Measurements from ENCODE around the gene FAM25C.
"Not testable (repeated sequence)": the region's sequence is repeated elsewhere in the genome, so short reads cannot be mapped to it uniquely, and the experiment has no call there.

The FAM25C gene

DNA sequence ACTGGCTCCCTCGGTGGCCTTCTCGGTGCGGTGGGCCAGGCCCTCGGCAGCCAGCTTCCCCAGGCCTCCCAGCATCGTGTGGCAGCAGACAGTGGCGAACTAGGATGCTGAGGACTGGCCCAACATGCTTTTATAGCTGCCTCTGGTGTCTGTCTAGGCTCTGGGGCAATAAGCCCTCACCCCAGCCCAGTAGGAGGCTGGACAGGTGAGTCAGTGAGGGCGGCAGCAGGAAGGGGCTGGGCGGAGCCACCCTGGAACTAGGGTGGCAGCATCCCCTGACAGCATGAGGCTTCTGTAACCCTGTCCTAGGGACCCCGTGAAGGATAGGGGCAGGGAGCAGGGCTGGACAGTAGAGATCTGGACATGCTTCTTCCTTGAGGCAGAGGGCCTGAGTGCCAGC, at the start of gene FAM25C:
TSS of gene FAM25C (minus strand) at position 101 of the 400 bp plus-strand sequence. CDS start at position 75, 26 bp downstream.
- not testable (repeated sequence) for DNase-seq

DNA sequence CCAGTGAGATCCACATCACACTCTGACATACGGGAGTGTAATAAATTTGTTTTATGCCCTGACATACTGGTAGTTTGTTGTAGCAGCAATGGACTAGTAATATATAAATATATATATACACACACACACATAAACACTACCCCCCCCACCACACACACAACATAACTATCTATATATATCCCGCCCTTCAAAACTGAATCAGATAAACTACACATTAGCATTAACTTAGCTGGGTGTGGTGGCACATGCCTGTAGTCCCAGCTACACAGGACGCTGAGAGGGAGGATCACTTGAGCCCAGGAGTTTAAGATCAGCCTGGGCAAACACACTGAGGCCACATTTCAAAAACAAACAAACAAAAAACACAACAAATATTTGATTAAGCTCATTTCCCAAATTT, 45.0 kb upstream of the FAM25C start:
- DNase-seq: not testable (repeated sequence)

DNA sequence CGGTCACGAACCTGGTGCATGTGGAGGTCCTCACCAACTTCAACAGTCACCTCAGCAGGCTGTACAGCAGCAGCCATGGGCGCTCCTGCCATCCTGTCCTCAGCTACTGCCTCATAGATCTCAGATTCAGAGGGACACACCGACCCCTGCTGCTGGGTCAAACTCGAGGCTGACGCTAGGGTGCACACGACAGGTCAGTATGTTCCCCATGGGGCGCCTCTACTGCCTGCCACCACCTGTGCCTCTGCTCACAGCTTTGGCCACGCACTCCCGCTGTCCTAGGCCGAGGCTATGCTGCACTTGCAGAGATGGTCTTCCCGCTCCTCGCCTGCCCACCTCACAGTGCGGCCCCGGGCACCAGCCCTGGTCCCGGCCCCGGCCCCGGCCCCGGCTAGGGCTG, 31.8 kb upstream of the FAM25C start:
- DNase-seq: not testable (repeated sequence)

DNA sequence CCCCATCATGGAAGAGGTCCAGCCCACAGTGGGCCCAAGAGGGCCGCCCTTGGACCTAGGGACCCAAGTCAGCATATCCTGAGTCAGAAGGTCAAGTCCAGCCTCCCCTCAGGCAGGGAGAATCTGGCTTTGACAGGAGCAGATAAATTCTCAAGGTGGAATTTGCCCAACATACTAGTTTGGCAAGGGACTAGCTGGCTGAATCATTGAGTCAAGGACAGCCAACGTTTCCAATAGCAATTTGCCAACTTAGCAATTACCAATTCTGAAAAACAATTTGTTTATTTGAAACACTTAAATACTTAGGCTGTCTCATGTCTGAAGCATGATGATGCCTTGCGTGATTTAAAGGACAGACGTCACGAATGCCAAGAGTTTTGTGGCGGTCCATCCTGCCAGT, 2.7 kb upstream of the FAM25C start:
- not testable (repeated sequence) for DNase-seq

DNA sequence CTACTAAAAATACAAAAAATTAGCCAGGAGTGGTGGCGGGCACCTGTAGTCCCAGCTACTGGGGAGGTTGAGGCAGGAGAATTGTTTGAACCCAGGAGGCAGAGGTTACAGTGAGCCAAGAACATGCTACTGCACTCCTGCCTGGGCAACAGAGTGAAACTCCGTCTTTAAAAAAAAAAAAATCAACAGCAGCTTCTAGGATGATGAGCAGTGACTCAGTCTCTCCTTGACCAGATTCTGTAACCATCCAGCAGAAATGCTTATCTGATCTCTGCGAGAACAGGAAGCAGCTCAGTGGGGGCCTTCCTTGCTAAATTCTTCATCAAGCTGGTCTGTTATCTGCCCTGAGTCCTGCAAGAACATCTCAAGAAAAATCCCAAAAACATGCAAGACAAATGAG, 5.5 kb downstream of the FAM25C start:
- not testable (repeated sequence) for DNase-seq

DNA sequence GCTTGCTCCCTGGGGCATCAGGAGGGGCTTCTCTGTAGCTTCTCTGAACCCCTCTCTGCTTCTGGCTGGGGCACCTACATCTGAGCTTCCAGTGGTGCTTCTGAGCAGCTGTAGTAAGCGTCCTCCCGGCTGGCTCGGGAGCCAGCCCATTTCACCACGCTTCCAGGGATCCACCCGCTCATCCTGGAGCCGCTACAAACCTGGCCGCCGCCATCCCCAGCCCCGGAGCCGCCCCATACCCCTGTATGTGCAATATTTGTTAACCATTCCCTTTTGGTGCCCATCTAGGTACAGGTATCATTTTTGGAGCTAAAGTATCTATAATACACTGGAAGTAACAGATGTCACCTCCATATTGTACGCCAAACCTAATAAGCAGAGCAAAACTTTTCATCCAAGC, 7.0 kb downstream of the FAM25C start:
- DNase-seq: not testable (repeated sequence)

DNA sequence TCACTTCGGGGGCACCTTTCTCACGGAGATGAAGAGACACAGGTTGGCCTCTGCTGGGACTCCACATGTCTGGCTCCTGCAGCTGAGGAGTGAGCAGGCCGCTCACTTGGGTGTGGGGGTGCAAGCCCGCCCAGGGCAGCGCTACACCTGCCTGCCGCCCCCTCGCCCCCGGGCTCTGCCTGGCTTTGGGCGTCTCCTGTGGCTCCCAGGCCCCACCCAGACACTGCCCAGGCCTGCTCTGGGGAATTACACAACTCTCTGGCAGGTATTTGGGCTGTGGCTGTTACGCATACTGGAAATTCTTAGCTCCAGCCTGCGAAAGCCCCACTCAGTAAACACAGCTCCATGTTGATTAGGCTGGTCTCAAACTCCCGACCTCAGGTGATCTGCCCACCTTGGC, 7.9 kb downstream of the FAM25C start:
- DNase-seq: not testable (repeated sequence)

DNA sequence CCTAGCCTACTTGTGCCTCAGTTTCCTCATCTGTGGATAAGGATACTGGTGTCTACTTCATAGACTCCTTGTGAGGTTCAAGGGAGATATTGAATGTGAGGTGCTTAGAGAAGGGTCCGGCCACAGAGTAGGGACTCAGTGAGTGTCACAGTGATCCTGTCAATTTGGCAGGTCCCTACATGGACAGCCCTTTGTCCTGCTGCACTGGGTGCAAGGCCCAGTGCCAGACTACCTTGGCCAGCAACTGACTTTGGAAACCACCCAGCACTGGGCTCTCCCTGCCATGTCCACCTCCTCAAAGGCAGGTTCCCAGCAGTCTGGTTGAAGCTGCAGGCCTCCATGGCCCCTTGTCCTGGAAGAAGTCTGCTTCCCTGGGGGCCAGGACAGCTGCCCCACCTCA, 9.5 kb downstream of the FAM25C start:
- not testable (repeated sequence) for DNase-seq

DNA sequence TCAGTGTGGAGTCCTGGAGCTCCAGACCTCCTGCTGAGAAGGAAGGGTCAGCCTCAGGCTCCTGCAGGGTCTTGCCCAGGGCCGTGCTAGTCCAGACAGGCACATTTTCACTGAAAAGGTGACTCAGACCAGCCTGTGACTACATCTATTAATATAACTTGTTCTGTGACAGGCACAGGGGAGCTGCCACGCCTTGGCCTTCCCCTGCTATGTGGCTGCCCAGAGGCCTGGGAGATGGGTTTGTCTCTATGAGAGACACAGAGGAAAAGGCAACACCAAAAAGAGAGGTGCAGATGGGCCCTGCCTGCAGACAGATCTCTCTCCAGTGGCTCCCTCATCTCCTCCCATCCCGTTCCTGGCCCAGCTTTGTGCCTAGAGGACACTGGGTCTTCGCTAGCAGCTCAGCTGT, 10.0 kb downstream of the FAM25C start:
- not testable (repeated sequence) for DNase-seq

DNA sequence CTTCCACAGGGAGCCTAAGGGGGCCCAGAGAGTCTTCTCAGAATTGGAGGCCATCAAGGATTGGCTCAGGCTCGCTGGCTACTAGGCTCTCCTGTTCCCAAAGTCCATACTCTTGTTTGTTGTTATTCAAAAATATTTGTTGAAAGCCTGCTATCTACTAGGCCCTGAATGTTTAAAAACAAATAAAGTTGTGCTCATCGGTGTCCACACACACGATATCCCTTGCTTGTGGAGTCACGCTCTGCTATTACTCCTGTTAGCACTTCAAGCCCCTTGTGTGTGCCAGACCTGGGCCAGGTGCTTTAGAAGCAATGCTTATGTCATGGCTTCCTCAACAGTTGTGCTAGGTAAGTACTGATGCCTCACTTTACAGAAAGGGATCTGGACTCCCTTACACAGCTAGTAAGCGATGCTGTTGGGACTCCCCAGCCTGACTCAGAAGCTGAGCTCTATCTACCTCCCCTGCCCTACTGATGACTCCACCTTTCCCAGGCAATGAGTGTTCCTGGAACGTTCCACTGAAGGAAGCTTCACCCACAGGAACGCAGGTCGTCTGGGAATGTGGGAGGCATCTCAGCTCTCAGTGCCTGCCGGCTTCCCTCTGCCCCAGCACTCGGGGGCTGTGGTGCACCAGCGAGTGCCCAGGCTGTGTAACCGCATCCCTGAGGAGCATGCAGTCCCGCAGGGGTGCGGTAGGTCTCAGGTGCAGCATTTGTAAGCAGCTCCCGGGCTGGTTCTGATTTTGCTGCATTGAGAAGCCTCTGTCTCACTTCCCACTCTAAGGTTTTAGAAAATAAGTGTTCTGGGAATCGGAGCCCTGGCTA, 10.7 kb downstream of the FAM25C start:
- not testable (repeated sequence) for DNase-seq

DNA sequence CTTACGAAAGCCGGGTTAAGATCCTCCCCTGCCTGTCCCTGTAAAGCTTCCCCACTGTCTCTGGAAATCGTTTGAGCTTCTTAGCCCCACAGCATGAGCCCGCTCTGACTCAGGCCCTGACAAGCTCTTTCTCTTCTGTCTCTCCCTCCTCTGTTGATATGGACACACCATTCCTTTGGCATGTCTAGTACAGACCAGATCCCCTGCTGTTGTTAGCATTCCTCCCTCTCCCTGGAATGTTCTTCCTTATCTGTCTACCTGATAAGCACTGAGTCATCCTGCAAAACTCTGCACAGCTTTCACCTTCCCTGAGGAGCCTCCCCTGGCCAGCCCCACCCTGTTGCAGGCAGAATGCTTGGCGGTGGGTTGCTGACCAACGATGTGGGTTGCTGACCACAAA, 11.6 kb downstream of the FAM25C start:
- not testable (repeated sequence) for DNase-seq

DNA sequence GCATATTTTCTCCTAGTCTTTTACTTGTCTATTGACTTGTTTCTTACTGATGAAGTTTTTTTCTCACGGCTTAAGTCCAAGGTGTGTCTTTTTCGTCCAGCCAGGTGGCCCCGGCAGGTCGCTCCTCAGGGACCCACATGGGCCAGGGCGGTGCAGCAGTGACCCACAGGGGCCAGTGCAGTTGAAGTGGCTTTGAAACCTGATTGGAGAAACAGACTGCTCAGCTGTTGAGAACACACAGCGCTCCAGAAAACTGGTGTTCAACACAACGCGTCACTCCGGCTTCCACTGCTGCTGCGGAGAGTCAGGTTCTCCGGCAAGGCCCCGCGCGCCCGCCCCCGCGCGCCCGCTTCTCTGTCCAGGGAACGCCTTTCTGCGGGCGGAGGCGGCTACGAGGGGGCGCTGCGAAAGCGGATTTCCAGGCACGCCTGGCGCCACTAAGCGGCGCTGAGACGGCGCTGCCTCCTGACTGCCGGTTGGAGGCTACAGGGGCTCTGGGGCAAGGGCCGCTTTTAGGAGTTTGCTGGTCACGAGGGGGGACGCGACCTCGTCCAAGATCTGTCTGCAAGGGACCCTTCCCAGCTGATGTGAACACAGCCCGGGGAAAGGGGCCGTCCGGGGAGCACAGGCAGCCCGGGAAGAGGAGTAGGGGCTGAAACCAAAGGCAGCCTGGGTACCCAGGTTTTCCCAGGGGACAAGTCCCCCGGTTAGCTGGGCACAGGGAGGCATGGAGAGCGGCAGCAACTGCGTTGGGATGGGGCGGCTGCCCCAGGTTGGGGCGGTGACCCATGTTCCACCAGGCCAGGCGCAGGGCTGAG, 13.0 kb downstream of the FAM25C start:
- DNase-seq: not testable (repeated sequence)

DNA sequence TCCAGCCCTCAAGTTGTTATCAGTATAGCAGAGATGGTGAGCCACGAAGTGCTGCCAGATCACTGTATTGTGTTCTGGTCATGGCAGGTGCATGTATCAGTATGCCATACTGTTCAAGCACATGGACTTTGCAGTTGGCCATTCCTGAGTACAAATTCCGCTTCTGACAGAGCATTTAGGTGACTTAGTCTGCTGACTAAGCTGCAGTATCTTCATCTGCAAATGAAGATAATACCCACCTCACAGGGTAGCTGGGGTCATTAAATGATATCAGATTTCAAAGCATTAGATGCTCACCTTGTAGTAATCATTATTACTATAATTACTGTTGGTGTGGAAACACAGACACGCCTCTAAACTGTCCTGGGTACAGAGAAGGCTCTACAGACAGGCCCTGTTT, 24.2 kb downstream of the FAM25C start:
- DNase-seq: not testable (repeated sequence)

DNA sequence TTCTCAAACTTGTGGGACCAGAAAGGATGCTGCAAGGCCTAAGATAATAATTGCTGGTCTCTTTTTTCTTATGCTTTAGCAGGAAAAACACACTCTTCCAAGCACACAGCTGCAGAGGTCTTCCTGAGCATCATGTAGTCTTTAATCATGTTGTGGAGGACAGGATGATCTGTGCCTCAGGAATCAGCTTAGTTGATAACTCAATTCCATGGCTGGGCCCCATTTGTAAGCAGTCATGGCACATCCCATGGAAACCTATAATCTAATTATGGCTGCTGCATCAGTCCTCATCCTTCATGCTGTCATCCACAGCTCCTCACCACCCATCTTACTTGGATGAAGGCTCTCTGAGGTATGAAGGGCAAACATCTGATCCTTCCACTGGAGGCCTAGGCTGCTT, 26.5 kb downstream of the FAM25C start:
- DNase-seq: not testable (repeated sequence)

DNA sequence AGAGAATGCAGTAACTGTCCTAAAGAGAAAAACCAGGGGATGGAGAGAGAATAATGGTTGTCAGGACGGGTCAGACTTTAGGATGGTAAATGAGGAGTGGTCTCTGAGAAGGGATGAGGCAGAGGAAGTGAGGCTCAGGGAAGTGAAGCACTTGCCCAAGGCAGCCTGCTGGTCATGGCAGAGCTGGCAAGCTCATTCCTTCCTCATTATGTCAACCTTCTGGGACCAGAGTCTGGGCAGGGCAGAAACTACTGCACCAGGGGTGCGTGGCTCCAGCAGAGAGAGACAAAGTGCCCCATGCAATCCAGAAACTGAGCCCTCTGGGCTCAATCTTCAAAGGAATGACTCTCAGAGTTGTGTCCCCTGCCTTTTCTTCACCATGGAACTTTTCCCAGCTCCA, 27.5 kb downstream of the FAM25C start:
- not testable (repeated sequence) for DNase-seq

DNA sequence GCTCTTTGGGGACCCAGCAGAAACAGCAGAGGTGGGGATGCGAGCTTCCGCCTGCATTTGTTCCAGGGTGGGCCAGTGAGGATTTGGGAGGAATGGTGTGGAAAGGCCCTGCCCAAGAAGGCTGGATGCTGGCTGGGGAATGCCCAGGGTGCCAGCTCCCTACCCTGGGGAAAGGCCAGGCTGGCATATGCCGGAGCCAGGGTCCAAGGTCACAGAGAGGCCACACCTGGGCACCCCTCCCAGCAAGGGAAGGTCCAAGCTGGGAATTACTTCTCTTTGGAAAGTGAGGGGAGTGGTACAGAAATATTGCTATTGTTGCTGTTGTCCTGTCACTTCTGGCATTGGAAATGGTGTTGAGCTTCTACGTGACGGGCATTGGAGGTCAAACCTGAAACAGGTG, 28.0 kb downstream of the FAM25C start:
- not testable (repeated sequence) for DNase-seq

DNA sequence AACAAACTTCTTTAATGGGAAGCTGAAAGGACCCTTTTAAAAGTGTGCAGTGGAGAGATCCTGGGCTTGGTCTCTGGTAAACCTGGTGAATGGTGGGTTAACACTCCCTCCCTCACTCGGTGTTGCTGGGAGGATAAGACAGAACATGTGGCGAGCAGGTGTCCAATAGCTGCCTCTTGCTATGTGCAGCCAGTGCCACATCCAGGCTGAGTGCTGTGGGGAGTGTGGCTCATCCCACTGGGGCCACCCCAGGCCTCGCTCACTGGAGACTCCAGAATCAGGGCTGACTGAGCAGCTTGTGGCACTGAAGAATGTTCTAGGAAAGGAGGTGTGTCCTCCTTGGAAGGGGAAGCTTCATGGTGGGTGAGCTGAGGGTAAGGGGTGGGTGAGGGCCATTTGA, 29.5 kb downstream of the FAM25C start:
- DNase-seq: not testable (repeated sequence)

DNA sequence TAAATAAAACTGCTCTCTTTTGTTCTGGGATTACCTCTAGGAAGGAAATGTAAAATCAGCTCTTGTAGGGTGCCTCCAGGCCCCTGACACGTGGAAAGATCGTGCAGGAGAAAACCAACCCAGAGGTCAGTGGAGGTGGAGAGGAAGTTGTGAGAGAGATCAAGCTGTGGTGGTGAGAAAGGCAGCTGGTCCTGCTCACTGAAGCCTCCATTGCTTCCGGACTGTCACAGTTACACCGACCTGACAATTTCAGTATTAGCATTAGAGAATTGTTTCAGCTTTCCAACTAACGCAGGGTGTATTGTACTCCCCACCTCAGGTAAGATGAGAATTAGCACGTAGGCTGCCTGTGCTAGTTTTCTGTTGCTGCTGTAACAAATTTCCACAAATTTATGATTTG, 30.6 kb downstream of the FAM25C start:
- DNase-seq: not testable (repeated sequence)

DNA sequence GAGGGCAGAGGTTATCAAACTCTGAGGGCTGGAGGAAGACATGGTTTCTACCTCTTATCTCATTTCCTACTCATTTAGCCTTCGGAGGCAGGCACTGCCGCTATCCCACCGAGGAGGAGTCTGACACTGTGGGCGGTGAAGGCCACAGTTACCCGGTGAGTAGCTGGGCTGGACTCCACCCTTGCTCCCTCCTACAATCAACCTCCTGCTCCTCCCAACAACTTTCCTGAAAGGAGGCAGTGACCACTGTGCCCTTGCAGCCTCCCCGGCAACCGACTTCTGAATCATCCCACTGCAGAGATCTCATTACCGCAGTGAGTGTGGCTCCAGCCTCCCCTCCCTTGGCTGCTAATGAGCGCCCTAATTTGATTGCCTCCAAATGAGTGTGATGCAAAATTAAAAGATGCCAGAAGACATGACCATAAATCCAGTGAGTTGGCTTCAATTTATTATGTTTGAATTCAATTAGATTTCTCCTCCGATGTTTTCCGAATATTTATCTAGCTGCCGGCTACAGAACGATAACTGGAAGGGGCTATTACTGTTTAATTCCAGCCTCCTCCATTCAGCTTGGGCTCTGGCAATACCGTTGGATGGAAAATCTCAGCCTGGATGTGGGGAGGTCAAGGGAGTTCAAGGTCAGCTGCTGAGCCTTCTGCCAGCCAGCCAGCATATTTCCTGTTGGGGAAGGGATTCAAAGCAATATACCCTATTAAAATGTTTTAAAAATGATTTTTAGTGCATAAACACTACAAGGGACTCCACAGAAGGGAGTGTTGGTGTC, 35.1 kb downstream of the FAM25C start:
- DNase-seq: not testable (repeated sequence)

DNA sequence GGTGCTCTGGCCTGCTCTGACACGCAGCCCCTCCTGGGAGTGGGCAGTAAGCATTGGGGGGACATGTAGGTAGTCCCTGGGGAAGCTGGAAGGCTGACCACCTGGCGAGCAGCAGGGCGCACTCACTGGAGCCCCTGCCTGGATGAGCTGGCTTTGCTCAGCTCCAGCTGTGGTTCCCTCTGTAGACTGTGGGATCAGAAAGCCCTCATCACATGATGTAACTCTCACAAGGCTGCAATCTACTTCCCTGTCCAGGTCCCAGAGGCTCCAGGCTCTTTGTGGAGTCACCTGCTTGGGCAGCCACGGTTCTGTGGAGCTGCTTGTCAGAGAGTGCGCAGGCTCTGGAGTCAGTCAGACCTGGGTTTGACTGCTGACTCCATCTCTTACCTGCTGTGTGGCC, 36.8 kb downstream of the FAM25C start:
- not testable (repeated sequence) for DNase-seq

DNA sequence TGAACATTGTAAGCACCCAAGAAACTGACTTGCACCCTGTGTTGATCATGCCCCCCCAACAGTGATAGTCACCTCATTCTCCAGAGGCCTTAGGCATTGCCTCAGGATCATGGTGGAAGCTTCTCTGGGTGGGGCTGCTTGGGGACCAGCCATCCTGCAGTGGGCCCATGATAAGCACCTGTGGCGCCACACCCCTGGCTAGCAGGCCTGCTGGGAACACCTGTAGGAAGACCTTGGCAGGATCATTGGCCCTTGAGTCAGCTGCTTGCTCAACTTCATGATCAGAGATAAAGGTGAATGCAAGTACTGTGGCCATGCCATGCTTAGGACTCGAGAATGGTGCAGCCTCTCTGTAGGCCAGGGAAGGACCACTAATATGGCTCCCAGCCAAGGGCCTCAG, 38.9 kb downstream of the FAM25C start:
- DNase-seq: not testable (repeated sequence)

DNA sequence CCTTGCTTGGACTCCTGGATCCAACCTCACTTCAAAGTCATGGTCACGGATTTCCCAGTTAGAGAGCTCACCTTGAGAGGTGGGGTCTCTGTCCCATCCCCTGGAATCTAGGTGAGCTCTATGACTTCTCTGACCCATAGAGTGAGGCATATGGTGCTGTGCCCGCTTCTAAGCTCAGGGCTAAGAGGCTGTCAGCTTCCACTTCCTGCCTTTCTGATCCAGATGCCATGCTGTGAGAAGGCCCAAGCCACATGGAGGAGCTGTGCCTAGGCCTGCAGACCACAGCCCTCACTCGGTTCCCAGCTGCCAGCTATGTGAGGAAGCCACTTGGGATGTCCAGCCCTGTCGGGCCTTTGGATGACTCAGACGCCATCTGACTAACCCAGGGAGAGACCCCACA, 39.9 kb downstream of the FAM25C start:
- DNase-seq: not testable (repeated sequence)

DNA sequence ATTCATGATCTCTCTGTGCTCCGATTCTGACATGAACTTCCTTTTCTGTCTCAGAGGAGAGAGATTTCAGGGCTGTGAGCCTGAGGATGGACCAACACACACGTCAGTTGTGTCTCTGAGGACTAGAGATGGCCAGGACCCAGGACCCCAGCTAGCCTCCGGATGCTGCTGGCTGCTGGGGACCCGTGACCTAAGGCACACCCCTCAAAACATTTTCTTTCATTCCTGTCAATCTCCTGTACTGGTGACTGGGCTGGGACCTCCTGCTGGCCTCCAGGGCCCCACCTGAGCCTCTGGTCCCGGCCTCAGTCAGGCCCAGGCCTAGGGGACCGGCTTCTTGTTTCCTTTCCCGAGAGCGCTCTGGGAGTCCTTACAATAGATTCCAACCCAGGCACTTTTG, 42.4 kb downstream of the FAM25C start:
- DNase-seq: not testable (repeated sequence)

Data from stimulated activated naive CD4-positive, alpha-beta T cell (primary cell).